NCI-H460 (cell line): ENCODE results near the gene CD84. TPM values are rescaled to one million over a fixed set of nuclear protein-coding genes. Genes with fewer than 3 reads are reported as not detected.
"Not testable (repeated sequence)": the region's sequence is repeated elsewhere in the genome, so short reads cannot be mapped to it uniquely, and the experiment has no call there.

Experiments
- DNase-seq: peaks from one replicate; pipeline ENCODE4 v3.0.0-alpha.2; 2016; ENCODE audit warnings: low read depth; ENCODE audit errors: extremely low read depth
- polyA plus RNA-seq: library from polyadenylated mRNA; depleted of rRNA; stranded (reverse); fragments of >200 nt; gene quantifications from 2 replicates; pipeline ENCODE4 v1.2.3, GENCODE V29; 2014; cell fraction: nucleus; rRNA removed
- total RNA-seq: library from RNA; depleted of rRNA; stranded (reverse); fragments of >200 nt; shearing (Covaris generic); gene quantifications from 2 replicates; pipeline ENCODE4 v1.2.3, GENCODE V29; 2014; rRNA removed

The CD84 gene, protein sequence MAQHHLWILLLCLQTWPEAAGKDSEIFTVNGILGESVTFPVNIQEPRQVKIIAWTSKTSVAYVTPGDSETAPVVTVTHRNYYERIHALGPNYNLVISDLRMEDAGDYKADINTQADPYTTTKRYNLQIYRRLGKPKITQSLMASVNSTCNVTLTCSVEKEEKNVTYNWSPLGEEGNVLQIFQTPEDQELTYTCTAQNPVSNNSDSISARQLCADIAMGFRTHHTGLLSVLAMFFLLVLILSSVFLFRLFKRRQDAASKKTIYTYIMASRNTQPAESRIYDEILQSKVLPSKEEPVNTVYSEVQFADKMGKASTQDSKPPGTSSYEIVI
- not detected in 2 replicates for total RNA-seq
- polyA plus RNA-seq = not detected in 2 replicates

DNA sequence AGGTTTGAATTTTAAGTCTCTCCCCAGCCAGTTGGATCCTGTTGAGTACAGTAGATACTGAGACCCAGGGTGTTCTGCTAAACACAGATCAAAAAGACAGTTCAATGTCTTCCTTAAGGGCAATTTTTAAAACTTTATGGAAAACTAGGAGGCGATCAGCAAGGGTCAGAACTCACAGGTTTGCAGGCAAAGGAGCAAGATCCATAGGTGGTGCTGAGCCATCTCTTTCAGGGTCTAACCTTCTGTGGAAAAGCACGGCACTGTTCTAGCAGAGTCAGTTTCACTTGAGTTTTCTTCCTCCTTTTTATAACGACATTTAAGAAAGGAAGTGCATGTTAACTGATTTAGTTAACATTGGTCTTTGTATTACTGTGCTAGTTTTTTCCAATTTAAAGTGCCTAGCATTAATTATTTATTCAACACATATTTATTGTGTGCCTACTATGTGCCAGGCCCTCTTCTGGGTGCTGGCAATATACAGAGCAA lies at the start of gene CD84:
TSS of gene CD84 (minus strand) at position 281 of the 486 bp plus-strand sequence. CDS start at position 222, 59 bp downstream.
- DNase-seq = no peak

DNA sequence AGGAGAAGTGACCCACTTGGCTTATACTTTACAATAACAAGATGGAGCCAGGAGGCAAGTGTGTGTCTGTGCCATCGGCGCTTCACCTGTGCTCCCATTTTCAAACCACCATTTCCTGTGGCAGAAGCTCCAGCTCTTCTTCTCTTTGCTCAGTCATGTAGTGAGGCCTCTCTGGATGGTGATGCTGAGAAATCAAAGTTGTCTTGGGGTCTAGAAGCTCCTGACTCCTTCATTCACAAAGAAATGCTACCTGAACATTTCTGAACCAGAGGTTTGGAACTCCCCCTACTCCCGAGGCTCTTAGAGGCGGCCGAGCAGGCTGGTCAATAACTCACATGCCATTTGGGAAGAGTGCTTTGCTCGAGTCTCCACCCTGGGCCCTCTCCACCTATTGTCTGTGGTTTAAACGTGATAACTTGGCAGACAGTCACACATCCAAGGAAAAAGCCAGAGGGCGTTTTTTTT lies 49.5 kb upstream of the CD84 start:
- no peak for DNase-seq

DNA sequence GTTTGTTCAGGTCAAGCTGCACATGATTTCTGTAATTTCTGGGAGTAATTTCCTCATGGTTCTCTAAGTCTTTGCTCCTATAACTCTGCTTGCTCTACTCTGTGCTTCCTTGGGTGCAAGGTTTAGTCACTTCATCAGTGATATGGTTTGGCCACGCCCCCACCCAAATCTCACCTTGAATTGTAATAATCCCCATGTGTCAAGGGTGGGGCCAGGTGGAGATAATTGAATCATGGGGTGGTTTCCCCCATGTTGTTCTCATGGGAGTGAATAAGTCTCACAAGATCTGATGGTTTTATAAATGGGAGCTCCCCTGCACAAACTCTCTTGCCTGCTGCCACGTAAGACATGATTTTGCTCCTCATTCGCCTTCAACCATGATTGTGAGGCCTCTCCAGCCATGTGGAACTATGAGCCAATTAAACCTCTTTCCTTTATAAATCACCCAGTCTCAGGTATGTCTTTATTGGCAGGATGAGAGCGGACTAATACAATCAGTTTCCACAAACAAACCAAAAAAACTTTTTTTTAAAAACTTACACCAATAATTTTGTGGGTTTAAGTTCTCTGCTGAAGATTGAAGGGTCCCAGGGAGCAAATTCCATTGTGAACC lies 48.5 kb upstream of the CD84 start:
- not testable (repeated sequence) for DNase-seq

DNA sequence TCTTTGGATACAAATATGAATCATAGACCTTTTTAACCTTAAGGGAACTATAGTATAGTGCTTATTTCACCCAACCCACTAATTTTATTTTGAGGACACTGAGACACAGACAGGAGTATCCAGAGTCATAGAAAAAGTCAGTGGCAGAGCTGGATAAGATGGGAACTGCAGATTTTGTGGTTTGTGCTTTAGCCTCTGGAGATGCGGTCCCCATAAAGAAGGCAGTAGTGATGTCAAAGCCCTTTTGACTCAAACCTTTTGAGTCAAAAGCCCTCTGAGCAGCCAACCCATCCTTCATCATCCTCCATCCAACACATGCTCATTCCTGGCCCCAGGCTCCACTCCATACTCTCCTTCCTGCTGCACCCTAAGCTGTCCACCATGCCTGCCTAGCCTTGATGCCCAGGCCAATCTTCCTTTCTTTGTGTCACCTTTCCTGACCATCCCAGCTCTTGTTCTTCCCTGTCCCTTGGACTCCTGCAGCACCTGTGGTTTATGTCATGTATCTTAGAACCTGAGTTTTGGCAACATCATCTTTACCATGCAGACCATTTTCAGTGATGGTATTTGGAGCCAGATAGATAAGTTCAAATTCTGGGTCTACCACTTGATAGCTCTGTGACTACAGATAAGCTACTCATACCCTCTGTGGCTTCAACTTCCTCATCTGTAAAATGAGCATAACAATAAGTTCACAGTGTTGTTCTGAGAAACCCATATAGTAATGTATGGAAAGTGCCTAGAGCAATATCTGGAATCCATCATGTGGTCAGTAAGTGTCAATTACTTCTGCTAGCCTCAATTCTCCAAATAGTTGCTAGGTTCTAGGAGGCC lies 47.4 kb upstream of the CD84 start:
- no peak for DNase-seq

DNA sequence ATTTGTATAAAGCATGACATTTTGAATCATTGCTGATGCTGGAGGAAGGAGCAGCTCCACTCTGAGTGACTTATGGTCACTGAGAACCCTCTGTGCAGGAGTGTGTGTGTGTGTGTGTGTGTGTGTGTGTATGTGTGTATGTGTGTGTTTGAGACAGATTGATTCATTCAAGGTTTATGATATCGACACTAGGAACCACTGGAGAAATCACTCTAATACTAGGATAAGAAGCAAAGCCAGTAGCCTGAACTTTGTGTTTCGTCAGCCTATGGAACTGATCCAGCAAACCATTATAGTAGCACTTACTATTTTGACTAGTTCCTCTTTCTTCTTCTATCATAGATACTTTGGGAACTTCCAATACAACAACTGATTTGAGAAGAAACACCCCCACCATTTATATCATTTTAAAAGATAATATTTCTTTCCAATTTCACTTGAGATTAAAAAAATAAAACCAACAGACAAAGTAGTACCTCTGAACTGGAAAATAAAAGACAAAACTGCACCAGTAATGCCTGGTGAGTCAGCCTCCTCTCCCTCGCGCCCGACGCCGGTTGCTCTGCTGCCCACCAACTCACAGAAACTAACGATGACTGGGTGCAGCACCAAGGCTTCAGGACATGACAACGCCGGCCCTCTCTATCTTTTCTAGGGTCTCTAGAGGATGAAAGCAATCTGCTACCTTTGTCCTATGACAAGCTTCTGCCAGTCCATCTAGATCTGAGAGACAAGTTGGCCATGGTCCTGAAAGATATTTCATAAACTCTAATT lies 46.6 kb upstream of the CD84 start:
- DNase-seq = no peak

DNA sequence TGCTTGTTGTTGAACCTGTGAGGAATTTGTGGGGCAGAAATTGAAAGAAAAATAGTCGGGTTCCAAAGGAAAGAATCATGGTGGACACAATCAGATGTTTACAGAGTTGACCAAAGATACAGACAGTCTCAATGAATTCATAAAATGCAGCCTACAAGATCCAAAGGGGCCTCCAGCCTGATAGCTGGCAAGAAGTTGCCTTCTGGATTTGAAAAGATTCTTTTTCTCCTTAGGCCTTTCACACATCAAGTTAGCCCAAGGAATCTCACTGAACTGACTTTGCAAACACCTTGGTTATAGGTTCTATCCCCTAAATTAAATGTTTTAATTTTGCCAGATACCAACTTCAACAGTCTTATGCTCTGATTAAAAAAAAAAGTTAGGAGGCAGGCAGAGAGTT lies 46.0 kb upstream of the CD84 start:
- DNase-seq = no peak

DNA sequence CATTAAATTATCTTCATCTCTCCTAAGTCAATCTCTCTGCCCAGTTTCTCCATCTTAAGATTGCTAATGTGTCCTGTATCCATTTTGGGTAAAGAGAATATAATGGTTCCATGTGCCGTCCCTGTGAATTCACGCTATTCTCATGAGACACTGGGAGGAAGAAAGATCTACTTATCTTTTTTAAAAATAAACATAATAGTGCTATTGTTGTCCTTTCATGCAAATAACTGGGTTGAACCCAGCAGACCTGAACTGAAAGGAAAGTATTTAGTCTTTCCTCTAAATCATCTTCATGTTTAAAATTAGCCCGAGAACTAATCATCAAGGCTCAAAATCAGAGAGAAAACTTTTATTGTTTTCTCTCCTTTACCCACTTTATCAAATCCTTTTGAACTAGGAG lies 45.2 kb upstream of the CD84 start:
- DNase-seq = no peak

DNA sequence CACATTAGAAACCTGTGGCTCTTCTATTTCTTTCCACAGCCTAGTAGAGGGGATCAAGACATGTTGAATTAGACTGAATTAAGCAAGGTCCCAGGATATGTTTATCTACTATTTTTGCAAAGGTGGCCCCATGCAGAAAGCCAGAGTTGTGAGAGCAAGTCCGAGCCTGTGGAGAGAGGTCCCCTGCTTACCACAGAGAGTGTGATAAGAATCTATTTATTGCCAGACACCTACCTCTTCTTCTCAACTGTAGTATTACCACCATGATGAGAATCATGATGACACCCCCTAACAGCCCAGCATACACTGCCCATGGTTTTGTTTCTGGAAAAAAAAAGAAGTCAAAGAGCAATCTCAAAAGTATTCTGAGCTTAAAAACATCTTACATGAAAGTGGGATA lies 44.6 kb upstream of the CD84 start:
- no peak for DNase-seq

DNA sequence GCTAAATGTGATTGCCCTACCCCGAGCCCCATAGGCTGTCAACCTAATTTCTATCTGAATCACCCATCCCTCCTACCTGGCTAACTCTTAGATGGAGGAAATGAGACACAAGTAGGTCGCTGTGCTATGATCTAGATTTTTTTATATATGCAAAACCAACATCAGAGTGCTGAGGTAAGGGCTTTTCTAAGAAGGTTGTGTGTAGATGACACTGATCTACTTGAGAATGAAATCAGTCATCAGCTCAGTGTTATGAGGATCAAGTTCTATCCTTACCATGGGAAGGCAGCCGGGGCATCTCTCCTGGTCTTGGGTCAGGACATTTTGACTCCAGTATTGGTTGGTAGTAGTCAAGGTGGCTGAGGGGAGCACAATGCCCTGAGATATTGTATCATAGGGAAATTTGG lies 43.9 kb upstream of the CD84 start:
- no peak for DNase-seq

DNA sequence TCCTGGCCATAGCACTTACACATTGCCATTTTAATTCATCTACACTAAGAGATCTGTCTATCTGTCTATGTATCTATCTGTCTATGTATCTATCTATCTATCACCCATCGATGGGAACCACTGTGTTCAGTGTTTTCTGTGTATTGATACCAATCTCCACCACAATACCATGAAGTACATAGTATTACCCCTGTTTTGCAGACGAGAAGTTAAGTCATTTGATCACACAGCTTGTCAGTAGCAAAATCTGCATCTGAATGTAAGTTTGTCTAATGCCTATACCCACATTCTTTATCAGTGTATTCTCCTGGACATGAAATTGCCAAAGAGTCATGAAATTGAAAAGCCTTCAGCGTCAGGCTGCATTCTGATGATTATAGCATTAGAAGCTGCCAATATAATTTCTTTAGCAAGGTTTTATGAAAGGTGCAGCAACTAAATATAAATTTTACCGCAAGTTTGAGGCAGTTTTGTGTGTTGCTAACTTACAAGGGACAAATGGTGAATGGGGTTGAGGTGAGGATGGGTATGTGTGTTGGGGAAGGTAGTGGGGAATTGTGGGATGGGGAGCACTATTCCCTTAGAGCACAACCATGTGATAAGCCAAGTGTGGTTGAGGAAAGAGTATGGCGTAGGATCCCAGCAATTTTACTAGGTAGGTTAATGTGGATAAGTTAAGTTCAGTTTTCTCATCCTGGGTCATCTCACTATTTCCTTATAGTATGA lies 43.4 kb upstream of the CD84 start:
- DNase-seq = no peak

DNA sequence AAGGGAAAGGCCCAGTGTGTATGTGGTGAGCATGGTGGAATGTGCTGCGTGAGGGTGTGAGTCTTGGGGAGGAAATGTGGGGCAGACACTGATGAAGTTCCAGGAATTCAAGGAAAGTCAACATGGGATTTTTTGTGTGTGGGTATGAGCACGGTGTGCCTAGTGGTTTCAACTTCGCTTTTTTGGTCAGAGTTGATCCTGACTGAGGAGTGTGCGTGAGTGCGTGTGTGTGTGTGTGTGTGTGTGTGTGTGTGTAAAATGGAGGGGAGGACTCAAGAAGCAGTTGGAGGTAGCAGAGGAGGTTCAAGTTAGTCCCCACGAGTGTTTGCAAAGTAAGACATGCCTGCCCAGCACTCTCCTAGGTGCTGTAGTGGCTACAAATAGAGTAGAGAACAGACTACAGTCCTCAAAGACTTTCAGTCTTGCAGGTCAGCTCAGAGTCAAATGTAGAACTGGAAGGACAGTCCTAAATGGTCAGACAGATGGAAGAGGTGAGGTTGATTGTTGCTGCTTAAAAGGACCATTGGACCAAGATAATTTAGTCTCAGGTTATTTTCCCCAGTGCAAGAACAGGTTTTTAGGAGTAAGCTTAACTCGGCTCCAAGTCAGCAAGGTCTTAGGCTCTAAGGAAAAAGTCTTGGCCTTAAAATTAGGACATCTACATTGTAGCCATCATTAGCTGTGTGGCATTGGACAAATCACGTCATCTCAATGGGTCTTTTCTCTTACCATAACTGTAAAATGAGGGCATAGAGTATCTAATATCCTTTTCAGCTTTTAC lies 42.5 kb upstream of the CD84 start:
- no peak for DNase-seq

DNA sequence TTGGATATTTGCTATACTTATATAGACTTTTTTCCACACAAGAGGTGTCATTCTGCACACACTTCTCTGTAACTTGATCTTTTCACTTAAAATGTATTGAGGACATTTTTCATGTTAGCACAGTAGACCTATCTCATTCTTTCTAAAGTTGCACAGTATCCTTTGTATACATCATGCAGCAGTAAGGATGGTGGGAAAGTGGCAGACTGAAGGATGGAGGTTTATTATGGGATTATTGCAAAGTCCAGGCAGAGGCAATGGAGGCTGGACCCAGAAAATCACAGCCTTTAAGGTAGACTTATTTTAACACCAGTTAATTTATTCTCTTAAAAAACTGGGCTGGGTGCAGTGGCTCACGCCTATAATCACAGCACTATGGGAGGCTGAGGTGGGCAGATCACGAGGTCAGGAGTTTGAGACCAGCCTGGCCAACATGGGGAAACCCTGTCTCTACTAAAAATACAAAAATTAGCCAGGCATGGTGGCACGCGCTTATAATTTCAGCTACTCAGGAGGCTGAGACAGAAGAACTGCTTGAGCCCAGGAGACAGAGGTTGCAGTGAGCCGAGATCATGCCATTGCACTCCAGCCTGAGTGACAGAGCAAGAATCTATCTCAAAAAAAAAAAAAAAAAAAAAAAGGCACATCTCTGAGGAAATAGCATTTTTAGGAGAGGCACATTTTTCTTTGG lies 41.8 kb upstream of the CD84 start:
- no peak for DNase-seq

DNA sequence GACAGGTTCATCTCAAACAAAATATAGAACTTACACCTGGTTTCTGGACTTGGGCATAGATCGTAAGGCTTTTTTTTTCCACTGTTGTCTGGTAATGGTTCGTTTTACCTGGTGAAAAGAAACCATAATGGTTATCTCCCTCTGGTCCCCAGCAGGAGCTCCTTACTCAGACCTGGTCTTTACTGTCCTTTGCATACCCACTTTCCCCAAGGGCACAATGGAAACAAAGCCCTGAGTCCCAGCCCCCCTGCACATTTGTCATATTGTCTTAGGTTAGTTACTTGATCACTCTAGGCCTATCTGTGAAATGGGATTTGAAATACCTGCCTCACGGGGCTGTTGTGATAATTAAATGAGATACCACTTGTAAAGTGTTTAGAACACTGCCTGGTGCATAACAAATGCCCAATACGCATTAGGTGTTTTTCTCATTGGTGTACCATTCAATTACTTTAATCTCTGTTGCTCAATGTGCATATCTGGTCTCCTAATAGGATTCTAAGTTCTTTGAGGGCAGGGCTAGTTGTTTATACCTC lies 40.5 kb upstream of the CD84 start:
- no peak for DNase-seq

DNA sequence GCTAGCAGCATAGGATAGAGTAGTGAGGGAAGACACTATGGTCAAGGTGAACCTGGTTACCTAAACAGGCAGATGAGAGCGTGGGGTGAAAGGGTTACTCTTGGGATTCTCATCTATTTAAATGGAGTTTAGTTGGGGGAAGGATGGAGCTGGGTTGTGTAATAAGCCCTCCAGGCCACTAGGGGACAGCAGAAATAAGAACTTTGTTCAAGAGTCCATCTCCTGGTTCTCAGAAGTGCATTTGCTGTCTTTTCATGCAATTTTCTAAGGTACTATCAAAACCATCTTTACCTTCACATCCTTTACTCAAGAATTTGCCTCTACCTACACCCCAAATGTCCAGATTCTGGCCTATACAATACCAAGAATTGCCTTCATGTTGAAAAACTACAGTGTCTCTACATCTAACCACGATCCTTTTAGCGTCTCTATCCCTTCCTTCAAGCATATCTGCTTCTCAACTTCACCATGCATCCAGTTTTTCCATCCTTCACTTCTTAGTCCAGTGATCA lies 39.5 kb upstream of the CD84 start:
- DNase-seq = peak; percentile 26

DNA sequence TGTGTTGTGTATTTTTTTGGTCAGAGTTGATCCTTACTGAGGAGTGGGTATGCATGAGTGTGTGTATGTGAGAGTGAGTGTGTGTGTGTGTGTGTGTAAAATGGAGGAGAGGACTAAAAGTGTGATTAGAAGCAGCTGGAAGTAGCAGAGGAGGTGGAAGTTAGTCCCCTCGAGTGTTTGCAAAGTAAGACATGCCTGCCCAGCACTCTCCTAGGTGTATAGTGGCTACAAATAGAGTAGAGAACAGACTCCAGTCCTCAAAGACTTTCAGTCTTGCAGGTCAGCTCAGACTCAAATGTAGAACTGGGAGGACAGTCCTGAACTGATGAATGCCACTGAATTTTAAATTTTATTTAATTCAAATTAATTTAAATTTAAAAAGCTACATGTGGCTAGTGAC lies 39.0 kb upstream of the CD84 start:
- DNase-seq = no peak

DNA sequence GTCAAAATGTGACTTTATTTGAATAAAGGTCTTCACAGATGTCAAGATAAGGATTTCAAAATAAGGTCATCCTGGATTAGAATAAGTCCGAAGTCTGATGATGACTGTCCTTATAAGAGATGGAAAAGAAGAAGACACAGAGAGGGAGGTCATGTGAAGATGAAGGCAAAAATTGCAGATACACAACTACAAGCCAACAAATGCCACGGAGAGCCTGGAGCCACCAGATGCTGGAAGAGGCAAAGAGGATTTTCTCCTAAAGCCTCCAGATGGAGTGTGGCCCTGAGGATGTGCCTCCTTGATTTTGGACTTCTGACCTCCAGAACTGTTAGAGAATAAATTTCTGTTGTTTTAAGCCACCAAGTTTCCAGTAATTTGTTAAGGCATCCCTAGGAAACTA lies 36.4 kb upstream of the CD84 start:
- DNase-seq = no peak

DNA sequence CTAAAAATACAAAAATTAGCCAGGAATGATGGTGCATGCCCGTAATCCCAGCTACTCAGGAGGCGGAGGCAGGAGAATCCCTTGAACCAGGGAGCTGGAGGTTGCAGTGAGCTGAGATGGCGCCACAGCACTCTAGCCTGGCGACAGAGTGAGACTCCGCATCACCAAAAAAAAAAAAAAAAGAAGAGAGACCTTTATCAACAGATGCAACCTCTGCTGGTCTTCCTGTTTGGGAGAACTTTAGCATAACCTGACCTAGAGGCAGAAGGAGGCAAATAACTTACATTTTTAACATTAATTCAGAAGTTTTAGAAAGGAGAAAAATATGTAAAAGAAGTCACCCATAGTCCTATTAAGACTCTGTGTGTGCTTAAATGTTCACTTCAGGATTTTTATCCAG lies 35.1 kb upstream of the CD84 start:
- no peak for DNase-seq
